MG63 (cell line): ENCODE results near the gene DSEL. TPM values are rescaled to one million over a fixed set of nuclear protein-coding genes. Genes with fewer than 3 reads are reported as not detected.

Source experiments
- DNase-seq: peaks from one replicate; pipeline ENCODE4 v3.0.0-alpha.2; 2020
- H3K27me3 ChIP-seq: fragments of 250-450 bp; sonication (Bioruptor Pico); 2 replicates; pipeline ENCODE4 v1.5.1; 2020; ENCODE audit warnings: mild to moderate bottlenecking, moderate library complexity
- H3K36me3 ChIP-seq: fragments of 250-450 bp; sonication (Bioruptor Pico); 2 replicates; pipeline ENCODE4 v1.5.1; 2020; ENCODE audit warnings: mild to moderate bottlenecking, moderate library complexity
- H3K4me3 ChIP-seq: fragments of 250-450 bp; sonication (Bioruptor Pico); 2 replicates; pipeline ENCODE4 v1.5.1; 2020; ENCODE audit warnings: mild to moderate bottlenecking, moderate library complexity
- H3K9me3 ChIP-seq: fragments of 250-450 bp; sonication (Bioruptor Pico); 2 replicates; pipeline ENCODE4 v1.5.1; 2020; ENCODE audit warnings: mild to moderate bottlenecking, moderate library complexity
- total RNA-seq: library from RNA; depleted of rRNA; stranded (reverse); fragments of >200 nt; shearing (Covaris generic); gene quantifications from 2 replicates; pipeline ENCODE4 v1.2.3, GENCODE V29; 2014; ENCODE audit warnings: low replicate concordance

Gene DSEL
- total RNA-seq, 1 experiment from 2014 or later, result 3.7 TPM

DNA sequence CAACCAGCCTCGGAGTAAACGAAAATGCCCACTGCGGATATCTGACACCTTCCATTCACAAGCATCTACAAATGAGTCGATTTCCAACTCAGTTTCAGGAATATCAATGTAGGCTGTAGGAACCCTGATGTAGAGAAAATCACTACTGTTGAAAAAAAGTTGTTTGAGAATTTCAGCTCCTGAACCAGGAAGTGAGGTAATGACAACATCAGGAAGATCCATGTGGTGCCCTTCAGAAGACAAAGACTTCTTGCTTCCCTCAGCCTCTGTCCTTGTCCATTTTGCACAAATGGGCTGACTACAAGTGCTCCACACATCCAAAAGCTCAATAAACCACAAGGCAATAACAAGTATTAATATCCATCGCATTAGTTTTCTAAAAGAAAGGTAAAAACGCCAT, 4.7 kb downstream of the DSEL start:
- no peak for DNase-seq
- H3K4me3 ChIP-seq, result no peak overlapping the region
- H3K27me3 ChIP-seq, result no peaks in the 10 kb centered on the region
- peaks cover 13% of the 10 kb centered on the region for H3K36me3 ChIP-seq
- H3K9me3 ChIP-seq, result no peaks in the 10 kb centered on the region

DNA sequence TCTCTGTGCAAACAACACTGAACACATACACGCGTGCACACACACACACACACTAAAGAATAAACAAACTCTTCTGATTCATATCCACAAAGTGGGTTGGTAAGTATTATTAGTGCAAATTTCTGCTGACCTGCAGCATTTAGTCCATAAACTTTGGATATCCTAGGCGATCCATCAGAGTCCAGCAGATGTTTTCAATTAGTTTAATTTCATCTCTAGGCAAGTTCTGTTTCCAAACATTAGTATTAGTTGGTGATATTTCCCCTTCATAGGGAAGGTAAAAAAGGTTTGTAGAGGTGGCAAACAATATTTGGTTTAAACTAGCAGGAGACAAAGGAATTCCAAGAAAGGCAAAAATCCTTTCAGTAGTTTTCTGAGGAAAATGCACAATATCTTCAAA, 5.7 kb downstream of the DSEL start:
- DNase-seq, result no peak
- Histone ChIP-seq H3K9me3 (no peaks in the 10 kb centered on the region), H3K27me3 (no peaks in the 10 kb centered on the region), H3K36me3 (peaks cover 13% of the 10 kb centered on the region), H3K4me3 (no peak overlapping the region)

DNA sequence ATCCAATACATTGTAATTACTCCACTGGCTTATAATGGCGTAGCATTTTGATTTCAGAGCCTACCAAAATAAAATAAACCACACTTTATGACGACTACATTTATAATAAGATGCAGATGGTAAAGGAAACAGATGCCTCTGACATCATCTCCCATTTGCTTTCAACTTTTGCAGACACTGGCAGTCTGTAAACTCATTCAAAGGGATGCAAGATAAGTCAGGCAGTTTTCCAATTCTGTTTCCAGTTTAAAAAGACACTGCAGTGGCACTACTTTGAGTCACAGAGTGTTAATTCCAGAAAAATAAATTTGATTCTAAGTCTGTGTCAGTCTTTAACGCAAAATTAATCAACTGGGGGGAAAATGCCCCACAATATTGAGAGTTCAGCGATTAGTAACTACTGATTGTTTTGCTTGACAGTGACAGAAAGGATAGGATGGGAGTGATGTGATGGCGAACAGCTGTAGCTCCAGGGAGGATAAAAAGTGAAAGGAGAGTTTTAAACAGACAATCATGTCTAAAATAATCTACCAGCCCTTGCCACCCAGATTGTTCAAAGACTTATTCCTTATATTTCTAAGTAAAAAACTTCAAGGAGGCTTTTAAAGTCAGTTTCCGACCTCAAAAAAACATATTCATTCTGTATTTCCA, 6.7 kb downstream of the DSEL start:
- no peaks in the 10 kb centered on the region for H3K9me3 ChIP-seq
- no peak for DNase-seq
- no peaks in the 10 kb centered on the region for H3K27me3 ChIP-seq
- H3K4me3 ChIP-seq, result no peak overlapping the region
- H3K36me3 ChIP-seq, result peaks cover 13% of the 10 kb centered on the region

DNA sequence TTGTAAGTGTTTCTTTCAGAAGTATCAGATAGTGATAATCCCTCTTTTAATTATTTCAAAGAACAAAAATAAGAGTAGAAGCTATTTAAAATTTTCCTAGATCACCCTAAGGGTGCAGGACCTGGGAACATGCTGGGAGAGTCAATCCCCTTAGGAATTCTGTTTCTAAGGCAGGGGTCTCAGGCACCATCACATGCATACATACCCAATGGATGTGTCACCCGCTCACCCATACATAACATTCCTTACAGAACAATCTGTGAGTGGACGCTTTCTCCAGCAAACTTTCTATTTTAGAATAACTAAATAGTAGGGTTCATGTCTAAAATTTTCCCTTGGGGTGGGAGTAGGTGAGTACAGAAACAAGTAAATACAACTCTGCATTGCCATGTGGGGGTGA, 8.4 kb downstream of the DSEL start:
- no peaks in the 10 kb centered on the region for H3K27me3 ChIP-seq
- no peak for DNase-seq
- H3K36me3 ChIP-seq, result peaks cover 4% of the 10 kb centered on the region
- no peaks in the 10 kb centered on the region for H3K9me3 ChIP-seq
- H3K4me3 ChIP-seq, result no peak overlapping the region

DNA sequence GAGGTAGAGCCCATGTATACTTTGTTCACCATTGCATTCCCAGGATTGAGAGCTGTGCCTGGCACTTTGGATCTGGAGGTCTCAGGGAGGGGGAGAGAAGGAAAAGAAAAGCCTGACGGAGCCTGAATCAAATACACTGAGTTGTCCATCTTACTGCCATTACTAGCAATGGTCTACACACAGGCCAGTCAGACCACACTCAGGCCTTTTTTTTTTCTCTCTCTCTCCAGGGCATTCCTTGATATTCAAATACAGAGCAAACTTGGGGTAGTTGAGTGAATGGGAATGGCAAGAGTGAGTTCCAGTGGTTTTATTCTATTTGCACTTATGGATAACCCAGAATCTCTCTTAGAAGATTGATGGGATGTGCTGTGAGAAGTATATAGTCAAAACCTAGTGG, 11.8 kb downstream of the DSEL start:
- H3K4me3 ChIP-seq, result no peak overlapping the region
- H3K9me3 ChIP-seq, result no peaks in the 10 kb centered on the region
- no peak for DNase-seq
- no peaks in the 10 kb centered on the region for H3K36me3 ChIP-seq
- no peaks in the 10 kb centered on the region for H3K27me3 ChIP-seq

DNA sequence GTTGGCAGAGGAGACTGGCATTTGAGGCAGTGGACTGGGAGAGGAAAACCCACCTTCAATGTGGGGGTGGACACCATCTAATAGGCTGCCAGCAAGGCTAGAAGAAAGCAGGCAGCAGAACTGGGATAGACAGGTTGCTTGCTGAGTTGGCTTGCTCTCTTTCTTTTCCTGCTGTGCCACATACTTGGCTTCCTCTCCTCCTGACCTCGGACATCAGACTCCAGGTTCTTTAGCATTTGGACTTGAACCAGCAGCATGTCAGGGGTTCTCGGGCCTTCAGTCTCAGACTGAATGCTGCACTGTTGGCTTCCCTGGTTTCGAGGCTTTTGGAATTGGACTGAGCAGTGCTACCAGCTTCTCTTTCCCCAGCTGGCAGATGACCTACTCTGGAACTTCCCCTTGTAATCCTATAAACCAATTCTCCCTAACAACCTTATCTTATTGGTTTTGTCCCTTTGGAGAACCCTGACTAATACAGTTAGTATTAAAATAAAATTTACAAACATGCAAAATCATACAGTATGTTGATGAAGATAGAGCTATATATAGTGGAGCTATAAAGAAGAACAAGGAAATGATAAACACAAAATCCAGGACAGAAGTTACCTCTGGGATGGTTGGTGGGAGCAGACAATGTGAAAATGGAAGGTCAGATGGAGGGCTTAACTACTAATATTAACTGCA, 15.9 kb downstream of the DSEL start:
- Histone ChIP-seq H3K4me3 (no peak overlapping the region), H3K36me3 (no peaks in the 10 kb centered on the region), H3K9me3 (no peaks in the 10 kb centered on the region), H3K27me3 (no peaks in the 10 kb centered on the region)
- no peak for DNase-seq

DNA sequence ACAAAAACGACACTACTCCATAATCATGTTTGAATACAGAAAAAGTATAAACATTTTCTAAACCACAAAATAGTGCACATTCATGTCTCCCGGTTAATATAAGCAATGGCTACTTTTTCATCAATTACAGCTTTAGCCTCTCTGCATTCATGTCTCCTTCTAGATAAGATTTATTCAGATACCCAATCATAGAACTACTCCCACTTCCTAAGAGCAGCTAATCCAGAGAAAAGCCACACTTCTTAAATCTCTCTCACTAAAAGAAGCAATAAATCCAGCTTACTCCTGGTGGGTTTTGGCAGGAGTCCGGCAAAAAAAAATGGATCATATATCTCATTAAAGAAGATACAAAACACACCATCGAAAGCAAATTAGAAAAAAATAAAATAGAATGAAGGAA, 20.1 kb downstream of the DSEL start:
- H3K9me3 ChIP-seq, result no peaks in the 10 kb centered on the region
- H3K27me3 ChIP-seq, result no peaks in the 10 kb centered on the region
- H3K36me3 ChIP-seq, result no peaks in the 10 kb centered on the region
- DNase-seq, result no peak
- H3K4me3 ChIP-seq, result no peak overlapping the region

DNA sequence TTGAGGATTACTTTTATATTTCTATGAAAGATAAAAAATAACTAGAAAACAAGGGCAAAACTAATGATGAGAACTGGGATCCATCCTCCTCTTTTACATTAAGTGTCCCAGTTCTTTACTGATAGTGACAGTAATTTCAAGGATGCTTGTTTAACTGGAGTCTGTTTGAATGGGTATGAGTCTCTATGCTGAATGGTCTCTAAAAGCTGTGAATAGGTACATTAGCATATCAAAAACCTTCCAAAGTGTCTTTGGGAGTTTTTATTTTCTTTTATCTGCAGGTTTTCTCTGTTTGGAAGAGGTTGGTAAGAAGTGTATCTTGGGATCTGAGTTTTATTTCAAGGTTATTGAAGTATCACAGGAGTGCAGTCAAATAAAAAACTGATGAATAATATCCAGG, 30.0 kb downstream of the DSEL start:
- Histone ChIP-seq H3K36me3 (no peaks in the 10 kb centered on the region), H3K9me3 (no peaks in the 10 kb centered on the region), H3K4me3 (no peak overlapping the region), H3K27me3 (no peaks in the 10 kb centered on the region)
- no peak for DNase-seq

DNA sequence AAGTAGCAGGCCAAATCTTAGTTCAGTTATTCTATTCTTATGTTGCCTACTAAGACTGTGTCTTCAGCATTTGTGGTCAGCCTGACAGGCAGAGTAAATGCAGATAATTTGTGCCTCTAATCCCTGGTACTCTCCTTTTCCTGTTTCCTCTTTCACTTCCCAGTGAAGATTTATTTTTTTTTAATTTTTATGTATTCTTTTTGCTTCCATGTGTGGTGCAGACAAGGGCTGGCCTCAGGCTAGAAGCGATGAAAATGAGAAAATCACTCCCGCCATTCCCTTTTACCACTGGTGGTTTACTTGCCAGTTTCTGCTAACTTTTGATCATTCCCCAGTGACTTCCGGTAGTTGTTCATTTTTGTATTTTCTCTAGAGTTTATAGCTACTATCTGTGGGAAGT, 30.9 kb downstream of the DSEL start:
- no peak for DNase-seq
- Histone ChIP-seq H3K4me3 (no peak overlapping the region), H3K36me3 (no peaks in the 10 kb centered on the region), H3K9me3 (no peaks in the 10 kb centered on the region), H3K27me3 (no peaks in the 10 kb centered on the region)

DNA sequence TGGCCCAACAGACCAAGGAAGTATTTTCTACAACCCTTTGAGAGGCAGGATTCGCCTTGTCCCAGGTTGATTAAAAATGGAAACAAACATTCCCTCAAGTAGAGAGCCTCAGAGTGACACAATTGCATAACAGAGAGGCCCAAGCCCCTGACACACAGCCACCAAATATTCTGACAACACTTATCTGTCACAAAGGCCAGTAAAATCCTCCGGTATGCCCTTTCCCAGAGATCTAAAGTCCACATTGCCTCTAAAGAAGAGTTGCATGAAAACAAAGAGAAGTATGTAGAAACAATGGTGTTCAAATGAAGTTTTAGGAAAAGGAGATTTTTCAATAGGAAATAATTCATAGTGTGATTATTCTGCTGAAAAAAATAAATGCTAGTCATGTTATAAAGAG, 32.1 kb downstream of the DSEL start:
- Histone ChIP-seq H3K36me3 (no peaks in the 10 kb centered on the region), H3K27me3 (no peaks in the 10 kb centered on the region), H3K9me3 (no peaks in the 10 kb centered on the region), H3K4me3 (no peak overlapping the region)
- no peak for DNase-seq

DNA sequence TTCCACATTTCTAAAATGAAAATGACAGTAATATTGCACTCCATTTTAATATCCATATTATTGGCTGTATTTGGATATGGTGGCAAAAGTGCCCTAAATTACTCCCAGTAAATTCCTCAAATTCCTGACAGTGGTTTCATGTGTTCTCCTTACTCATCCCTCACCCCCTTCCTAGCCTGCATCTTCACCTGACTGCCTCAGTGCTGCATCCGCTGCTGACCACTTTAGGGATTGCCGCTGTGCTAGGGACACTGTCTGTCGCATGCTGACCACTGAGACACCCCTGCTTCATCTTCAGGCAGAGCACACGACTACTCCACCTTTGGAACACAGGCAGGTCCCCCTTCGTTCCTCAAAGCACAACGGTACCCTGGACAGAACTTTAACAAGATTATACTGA, 32.6 kb downstream of the DSEL start:
- no peak overlapping the region for H3K4me3 ChIP-seq
- no peaks in the 10 kb centered on the region for H3K9me3 ChIP-seq
- no peaks in the 10 kb centered on the region for H3K36me3 ChIP-seq
- no peak for DNase-seq
- no peaks in the 10 kb centered on the region for H3K27me3 ChIP-seq

DNA sequence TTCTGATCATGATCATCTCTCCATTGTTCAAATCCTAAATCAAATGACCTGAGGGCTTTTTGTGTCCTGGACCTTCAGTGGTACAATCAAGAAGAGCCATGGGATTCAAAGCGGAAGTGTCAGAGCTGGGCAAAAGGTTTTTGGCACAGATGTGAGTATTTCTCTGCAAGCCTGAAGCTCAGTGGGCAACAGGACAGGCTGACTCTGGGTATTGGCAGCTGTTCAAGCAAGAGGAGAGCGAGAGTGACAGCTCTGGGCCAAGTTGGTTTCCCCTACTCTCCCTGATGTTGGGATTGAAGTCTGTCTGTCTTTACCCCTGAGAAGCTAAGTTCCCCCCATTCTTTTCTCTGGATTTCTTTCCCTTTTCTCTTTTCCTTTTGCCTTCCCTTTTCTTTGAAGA, 33.3 kb downstream of the DSEL start:
- peak; percentile 8 for DNase-seq
- Histone ChIP-seq H3K36me3 (no peaks in the 10 kb centered on the region), H3K9me3 (no peaks in the 10 kb centered on the region), H3K27me3 (no peaks in the 10 kb centered on the region), H3K4me3 (no peak overlapping the region)

DNA sequence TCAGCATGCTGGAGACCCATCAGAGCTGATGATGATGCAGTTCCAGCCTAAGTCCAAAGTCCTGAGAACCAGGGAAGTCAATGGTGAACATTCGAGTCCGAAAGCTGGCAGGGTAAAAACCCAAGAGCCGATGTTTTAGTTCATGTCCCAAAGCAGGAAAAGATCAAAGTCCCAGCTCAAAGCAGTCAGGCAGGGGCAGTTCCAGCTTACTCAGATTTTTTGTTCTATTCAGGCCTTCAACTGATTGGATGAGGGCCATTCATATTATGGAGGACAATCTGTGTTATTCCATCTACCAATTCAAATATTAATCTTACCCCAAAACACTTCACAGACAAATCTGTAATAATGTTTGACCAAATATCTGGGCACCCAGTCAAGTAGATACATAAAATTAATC, 38.3 kb downstream of the DSEL start:
- Histone ChIP-seq H3K36me3 (no peaks in the 10 kb centered on the region), H3K27me3 (no peaks in the 10 kb centered on the region), H3K4me3 (no peak overlapping the region), H3K9me3 (no peaks in the 10 kb centered on the region)
- no peak for DNase-seq

DNA sequence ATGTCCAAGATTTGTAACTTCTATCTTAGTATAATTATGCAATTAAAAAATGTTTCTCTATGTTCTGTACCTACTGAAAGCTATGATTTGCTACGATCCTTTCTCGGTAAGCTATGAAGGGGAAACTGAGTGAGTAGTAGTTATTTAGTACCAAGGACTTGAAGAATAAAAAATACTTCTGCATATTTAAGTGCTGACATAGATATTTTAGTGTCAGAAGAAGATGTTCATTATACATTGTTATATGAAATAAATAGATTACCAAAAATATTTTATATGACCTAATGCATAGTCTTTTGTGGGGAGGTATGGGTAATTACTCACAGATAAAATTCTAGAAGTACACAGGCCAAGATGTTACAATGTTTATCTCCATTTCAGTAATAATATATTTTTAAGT, 39.0 kb downstream of the DSEL start:
- Histone ChIP-seq H3K4me3 (no peak overlapping the region), H3K27me3 (no peaks in the 10 kb centered on the region), H3K9me3 (no peaks in the 10 kb centered on the region), H3K36me3 (no peaks in the 10 kb centered on the region)
- no peak for DNase-seq

DNA sequence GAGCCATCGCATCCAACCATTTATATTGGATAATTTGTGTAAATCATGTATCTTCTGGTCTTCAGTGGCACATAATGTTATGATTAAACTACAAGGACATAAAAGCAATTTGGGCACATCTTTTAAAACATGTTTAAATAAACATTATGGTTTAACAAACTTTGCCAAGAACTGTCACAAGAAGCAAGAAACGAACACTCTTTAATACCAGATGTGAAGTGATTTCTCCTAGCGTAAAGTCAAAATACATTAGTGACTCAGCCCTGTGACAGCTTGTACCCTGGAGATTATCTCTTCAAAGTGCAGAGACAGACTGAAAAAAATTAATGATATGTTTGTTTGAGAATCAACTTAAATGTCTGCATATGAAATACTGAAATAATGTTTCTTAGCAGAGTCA, 39.9 kb downstream of the DSEL start:
- no peaks in the 10 kb centered on the region for H3K9me3 ChIP-seq
- DNase-seq, result no peak
- H3K27me3 ChIP-seq, result no peaks in the 10 kb centered on the region
- no peak overlapping the region for H3K4me3 ChIP-seq
- no peaks in the 10 kb centered on the region for H3K36me3 ChIP-seq

DNA sequence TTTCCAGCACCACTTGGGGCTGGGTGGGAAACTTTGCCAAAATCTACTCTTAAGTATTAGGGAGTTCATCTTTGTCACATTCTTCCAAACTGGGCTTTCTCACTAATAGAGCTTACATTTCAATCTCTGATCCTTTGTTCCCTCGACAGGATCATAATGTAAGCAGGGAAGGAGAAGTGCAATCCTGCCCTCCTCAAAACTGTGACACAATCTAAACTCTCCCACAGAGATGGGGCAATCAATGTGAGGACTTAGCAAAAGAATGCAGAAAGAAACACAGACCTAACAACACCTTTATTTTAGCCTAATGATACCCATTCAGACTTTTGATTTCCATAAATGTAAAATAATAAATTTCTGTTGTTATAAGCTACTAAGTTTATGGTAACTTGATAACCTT, 40.8 kb downstream of the DSEL start:
- DNase-seq, result no peak
- H3K27me3 ChIP-seq, result no peaks in the 10 kb centered on the region
- H3K4me3 ChIP-seq, result no peak overlapping the region
- H3K36me3 ChIP-seq, result no peaks in the 10 kb centered on the region
- H3K9me3 ChIP-seq, result no peaks in the 10 kb centered on the region

DNA sequence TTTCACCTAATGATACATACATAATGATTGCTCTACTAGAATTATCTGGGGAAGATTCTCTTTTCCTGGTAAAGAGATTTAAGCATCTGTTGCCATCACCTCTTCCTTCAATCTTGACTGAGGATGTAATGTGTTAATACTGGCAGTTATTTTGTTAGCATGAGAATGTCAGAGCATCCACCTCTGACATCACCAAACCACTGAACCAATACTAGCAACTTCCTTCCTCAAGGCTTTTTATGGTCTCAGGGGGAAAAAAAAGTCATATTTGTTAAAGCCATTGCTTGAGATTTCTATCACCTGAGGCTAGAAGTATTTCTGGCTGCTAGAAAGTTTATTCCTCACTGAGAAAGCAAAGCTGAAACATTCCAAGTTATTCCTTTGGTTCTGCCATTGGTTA, 48.5 kb downstream of the DSEL start:
- DNase-seq, result no peak
- Histone ChIP-seq H3K9me3 (no peaks in the 10 kb centered on the region), H3K4me3 (no peak overlapping the region), H3K36me3 (no peaks in the 10 kb centered on the region), H3K27me3 (no peaks in the 10 kb centered on the region)

DNA sequence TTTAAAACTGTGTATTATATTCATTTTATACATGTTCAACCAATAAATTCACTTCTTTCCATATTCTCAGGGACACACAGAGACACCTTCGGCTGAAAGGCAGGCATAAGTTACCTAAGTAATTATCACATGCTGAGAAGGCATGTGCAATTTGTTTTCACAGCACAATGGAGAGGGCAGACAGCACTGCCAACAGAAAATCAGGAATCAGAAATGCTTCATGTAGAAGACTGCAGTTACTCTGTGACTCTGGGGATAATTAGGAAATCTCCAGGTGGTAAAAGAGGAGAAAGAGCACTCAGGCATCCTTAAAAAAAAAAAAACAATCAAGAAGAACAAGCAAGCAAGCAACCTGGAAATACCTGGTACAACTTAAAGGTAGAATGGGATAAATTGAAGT, 49.3 kb downstream of the DSEL start:
- Histone ChIP-seq H3K9me3 (no peaks in the 10 kb centered on the region), H3K4me3 (no peak overlapping the region), H3K27me3 (no peaks in the 10 kb centered on the region), H3K36me3 (no peaks in the 10 kb centered on the region)
- DNase-seq, result no peak
